A673 (cell line): Measurements from ENCODE around the gene PRKCA. TPM values are rescaled to one million over a fixed set of nuclear protein-coding genes. Genes with fewer than 3 reads are reported as not detected.

Experiments
- BruUV-seq: library from RNA; stranded (reverse); fragments of 400-500 nt; replicated peaks from 2 replicates; lab custom pipeline; 2021; lab: Mats Ljungman, UMichigan
- CTCF ChIA-PET: fragments of 300-600 bp; sonication (Branson Sonifier 250); formaldehyde crosslinking; loops from one replicate; lab custom pipeline; 2022; ENCODE audit warnings: antibody characterized with exemption; lab: Charles Lee
- POLR2A ChIA-PET: fragments of 300-600 bp; sonication (Branson Sonifier 250); formaldehyde crosslinking; loops from one replicate; lab custom pipeline; 2022; ENCODE audit warnings: antibody characterized with exemption; ENCODE audit not compliant: low non-redundant PET; lab: Charles Lee
- DNase-seq: peaks from one replicate; pipeline ENCODE4 v3.0.0-alpha.2; 2015; ENCODE audit warnings: low spot score
- H3K27ac ChIP-seq: fragments of 200-600 bp; sonication (generic); 2 replicates; pipeline ENCODE4 v1.5.1; 2016; ENCODE audit warnings: mixed run types, low read depth, mild to moderate bottlenecking, mixed read lengths, antibody characterized with exemption, low read length; ENCODE audit not compliant: poor library complexity, severe bottlenecking
- H3K27me3 ChIP-seq: fragments of 200-600 bp; sonication (generic); replicated peaks from 2 replicates; pipeline ENCODE4 v1.6.1; 2017; ENCODE audit warnings: mixed run types, low read depth, mild to moderate bottlenecking, mixed read lengths, antibody characterized with exemption, low read length; ENCODE audit not compliant: insufficient read depth, poor library complexity
- H3K36me3 ChIP-seq: fragments of 200-600 bp; sonication (generic); 2 replicates; pipeline ENCODE4 v1.6.1; 2016; ENCODE audit warnings: mixed run types, mild to moderate bottlenecking, mixed read lengths, antibody characterized with exemption, low read length; ENCODE audit not compliant: insufficient read depth, poor library complexity, severe bottlenecking
- H3K4me1 ChIP-seq: fragments of 200-600 bp; sonication (generic); 2 replicates; pipeline ENCODE4 v1.6.1; 2017; ENCODE audit warnings: mixed run types, mild to moderate bottlenecking, mixed read lengths, antibody characterized with exemption, low read length; ENCODE audit not compliant: insufficient read depth, poor library complexity, severe bottlenecking
- H3K4me3 ChIP-seq: fragments of 200-600 bp; sonication (generic); 2 replicates; pipeline ENCODE4 v1.5.1; 2016; ENCODE audit warnings: low read depth, mixed run types, mild to moderate bottlenecking, mixed read lengths, low read length; ENCODE audit not compliant: poor library complexity, severe bottlenecking
- H3K9me3 ChIP-seq: fragments of 200-600 bp; sonication (generic); 2 replicates; pipeline ENCODE4 v1.6.1; 2016; ENCODE audit warnings: mixed run types, low read depth, mild to moderate bottlenecking, mixed read lengths, antibody characterized with exemption, low read length; ENCODE audit not compliant: poor library complexity, severe bottlenecking
- EZH2 ChIP-seq: fragments of 200-600 bp; sonication (generic); IDR thresholded peaks from 2 replicates; pipeline ENCODE4 v1.6.1; 2017; ENCODE audit warnings: borderline replicate concordance, low read depth, mild to moderate bottlenecking, mixed read lengths, antibody characterized with exemption, low read length; ENCODE audit not compliant: poor library complexity, severe bottlenecking
- intact Hi-C: fragments of 100-400 bp; cut with micrococcal nuclease; formaldehyde crosslinking; loops from one replicate; pipeline ENCODE4 v1.10.0; 2022; ENCODE audit not compliant: unreplicated experiment
- total RNA-seq: library from RNA; stranded (reverse); gene quantifications from 2 replicates; pipeline ENCODE4 v1.2.3, GENCODE V29; 2021
- TF ChIP-seq, protein P1 (sequence below): fragments of 300-800, 200-600 bp; sonication (generic); conservative IDR thresholded peaks from 2 replicates; pipeline ENCODE4 v1.5.1; 2017; ENCODE audit warnings: low read depth, mild to moderate bottlenecking, antibody characterized with exemption, low read length, moderate library complexity, mixed read lengths

The PRKCA gene
- total RNA-seq, 1 experiment from 2014 or later, result 16.3 TPM

DNA sequence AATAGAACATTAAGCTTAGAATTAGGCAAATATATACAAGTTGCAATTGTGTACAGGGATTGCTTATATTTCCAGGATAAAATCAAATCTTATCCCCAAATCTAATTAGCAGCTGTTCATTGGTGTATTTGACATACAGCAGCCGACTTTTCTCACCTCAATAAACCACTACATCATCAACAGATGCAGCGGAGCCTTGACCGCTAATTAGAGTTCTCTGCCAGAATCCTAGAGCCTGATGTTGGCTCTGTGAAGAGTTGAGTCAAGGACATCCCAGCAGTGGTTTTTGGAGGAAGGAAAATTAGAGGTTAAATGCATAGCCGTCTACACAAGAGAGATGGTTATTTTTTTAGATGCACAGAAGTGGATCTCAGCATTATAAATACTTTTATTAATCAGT lies 310.6 kb downstream of the PRKCA start:
- intact Hi-C loops, result no loop called here

DNA sequence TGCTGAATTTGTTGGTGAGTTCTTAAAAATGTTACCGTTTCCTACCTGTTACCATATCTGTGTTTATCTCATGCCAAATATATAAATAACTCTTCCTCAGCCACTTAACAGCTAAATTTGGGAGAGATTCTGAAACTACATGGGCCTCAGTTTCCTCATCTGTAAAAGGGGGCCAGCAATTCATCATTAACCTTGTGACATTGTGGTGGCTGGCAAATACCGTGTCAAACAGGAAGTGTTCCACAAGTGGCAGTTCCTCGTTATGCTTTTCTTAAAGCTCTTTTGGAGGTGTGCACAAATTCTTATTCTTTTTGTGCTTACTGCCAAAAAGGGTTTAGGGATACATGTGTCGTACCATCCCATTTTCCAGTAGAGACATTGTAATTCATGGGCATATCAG lies 312.1 kb downstream of the PRKCA start:
- peaks cover 11% of the 10 kb centered on the region for H3K4me1 ChIP-seq
- peaks cover 16% of the 10 kb centered on the region for H3K9me3 ChIP-seq
- ChIA-PET CTCF (interaction anchor here (0.7 kb wide), 1 partner anchor 72 kb away, joined by 6 read pairs; no protein-coding TSS in a partner anchor), POLR2A (interaction anchor here (0.6 kb wide), 1 partner anchor 21 kb away, joined by 3 read pairs; no protein-coding TSS in a partner anchor)
- BruUV-seq, result no TSS peak
- no peaks in the 10 kb centered on the region for H3K27me3 ChIP-seq
- no peaks in the 10 kb centered on the region for H3K36me3 ChIP-seq
- no peak for DNase-seq
- H3K27ac ChIP-seq, result no peak overlapping the region
- intact Hi-C loops, result no loop called here
- TF ChIP-seq EZH2, result no peak
- TF ChIP-seq, protein P1, sequence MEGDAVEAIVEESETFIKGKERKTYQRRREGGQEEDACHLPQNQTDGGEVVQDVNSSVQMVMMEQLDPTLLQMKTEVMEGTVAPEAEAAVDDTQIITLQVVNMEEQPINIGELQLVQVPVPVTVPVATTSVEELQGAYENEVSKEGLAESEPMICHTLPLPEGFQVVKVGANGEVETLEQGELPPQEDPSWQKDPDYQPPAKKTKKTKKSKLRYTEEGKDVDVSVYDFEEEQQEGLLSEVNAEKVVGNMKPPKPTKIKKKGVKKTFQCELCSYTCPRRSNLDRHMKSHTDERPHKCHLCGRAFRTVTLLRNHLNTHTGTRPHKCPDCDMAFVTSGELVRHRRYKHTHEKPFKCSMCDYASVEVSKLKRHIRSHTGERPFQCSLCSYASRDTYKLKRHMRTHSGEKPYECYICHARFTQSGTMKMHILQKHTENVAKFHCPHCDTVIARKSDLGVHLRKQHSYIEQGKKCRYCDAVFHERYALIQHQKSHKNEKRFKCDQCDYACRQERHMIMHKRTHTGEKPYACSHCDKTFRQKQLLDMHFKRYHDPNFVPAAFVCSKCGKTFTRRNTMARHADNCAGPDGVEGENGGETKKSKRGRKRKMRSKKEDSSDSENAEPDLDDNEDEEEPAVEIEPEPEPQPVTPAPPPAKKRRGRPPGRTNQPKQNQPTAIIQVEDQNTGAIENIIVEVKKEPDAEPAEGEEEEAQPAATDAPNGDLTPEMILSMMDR, result no peak
- H3K4me3 ChIP-seq, result no peak overlapping the region

More for the DNA sequence above, 310.6 kb downstream of the PRKCA start:
- no peak for DNase-seq
- ChIA-PET CTCF (no interaction called here), POLR2A (no interaction called here)
- no peak for TF ChIP-seq EZH2
- TF ChIP-seq, protein P1, result no peak
- no peak overlapping the region for H3K4me3 ChIP-seq
- H3K36me3 ChIP-seq, result no peaks in the 10 kb centered on the region
- no peaks in the 10 kb centered on the region for H3K27me3 ChIP-seq
- H3K27ac ChIP-seq, result no peak overlapping the region
- peaks cover 3% of the 10 kb centered on the region for H3K4me1 ChIP-seq
- peaks cover 16% of the 10 kb centered on the region for H3K9me3 ChIP-seq
- BruUV-seq, result no TSS peak

DNA sequence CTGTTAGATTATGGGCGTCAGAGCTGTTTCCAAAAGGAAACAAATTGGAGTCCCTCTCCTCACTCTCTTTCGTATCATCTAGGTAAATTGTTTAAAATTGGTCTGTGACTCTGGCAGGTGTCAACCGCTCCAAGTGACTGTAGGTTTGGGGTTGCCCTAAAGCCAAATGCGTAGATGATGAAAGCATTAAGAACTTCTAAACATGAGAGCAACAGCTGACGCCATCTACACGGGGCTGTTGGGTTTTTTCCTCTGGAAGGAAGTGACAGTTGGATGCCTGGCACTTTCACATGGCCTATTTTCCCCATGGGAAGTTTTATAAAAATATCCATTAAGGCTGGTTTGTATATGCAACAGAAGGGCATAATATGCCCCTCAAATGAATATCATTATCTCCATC lies 316.8 kb downstream of the PRKCA start:
- H3K4me3 ChIP-seq, result no peak overlapping the region
- TF ChIP-seq EZH2, result no peak
- TF ChIP-seq, protein P1, result no peak
- ChIA-PET CTCF (no interaction called here), POLR2A (no interaction called here)
- intact Hi-C loops, result no loop called here
- H3K36me3 ChIP-seq, result no peaks in the 10 kb centered on the region
- H3K27me3 ChIP-seq, result no peaks in the 10 kb centered on the region
- DNase-seq, result no peak
- H3K27ac ChIP-seq, result no peak overlapping the region
- H3K4me1 ChIP-seq, result peaks cover 15% of the 10 kb centered on the region
- no peaks in the 10 kb centered on the region for H3K9me3 ChIP-seq
- BruUV-seq, result no TSS peak
